PC-3 (cell line): ENCODE results near the gene TMEM9B.

Source experiments
- EZH2 ChIP-seq: fragments of 300-600 bp; sonication (generic); IDR thresholded peaks from one replicate; pipeline ENCODE4 v1.6.1; 2017; ENCODE audit warnings: antibody characterized with exemption, mild to moderate bottlenecking, low read length; ENCODE audit not compliant: unreplicated experiment
- EZH2phosphoT487 ChIP-seq: fragments of 300-600 bp; sonication (generic); IDR thresholded peaks from 2 replicates; pipeline ENCODE4 v1.6.1; 2018; ENCODE audit warnings: mild to moderate bottlenecking, antibody characterized with exemption, low read length, borderline replicate concordance
- TF ChIP-seq, protein P1 (sequence below): fragments of 300-600 bp; sonication (generic); conservative IDR thresholded peaks from 2 replicates; pipeline ENCODE4 v1.5.1; 2017; ENCODE audit warnings: antibody characterized with exemption, low read depth, mild to moderate bottlenecking, low read length

DNA sequence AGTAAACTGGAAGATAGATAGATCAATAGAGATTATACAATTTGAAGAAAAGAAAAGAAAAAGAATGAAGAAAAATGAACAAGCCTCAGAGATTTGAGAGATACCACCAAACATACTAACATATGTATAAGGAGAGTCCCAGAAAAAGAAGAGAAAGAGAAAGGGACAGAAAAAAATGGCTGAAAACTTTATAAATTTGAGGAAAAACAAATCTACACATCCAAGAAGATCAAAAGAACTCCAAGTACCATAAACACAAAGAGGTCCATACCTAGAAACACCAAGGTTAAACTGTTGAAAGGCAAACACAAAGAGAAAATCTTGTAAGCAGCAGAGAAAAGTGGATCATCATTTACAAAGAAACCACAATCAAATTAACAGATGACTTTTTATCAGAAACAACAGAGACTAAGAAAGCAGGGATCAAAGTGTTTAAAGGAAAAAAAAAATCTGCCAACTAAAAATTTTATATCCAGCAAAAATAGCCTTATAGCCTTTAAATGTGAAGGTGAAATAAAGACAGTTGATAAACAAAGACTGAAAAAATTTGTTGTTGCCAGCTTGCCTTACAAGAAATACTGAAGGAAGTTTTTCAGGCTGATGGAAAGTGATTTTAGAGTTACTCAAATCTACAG, 65.0 kb downstream of the TMEM9B start:
- TF ChIP-seq EZH2phosphoT487 (no peak), EZH2 (no peak)
- TF ChIP-seq, protein P1, sequence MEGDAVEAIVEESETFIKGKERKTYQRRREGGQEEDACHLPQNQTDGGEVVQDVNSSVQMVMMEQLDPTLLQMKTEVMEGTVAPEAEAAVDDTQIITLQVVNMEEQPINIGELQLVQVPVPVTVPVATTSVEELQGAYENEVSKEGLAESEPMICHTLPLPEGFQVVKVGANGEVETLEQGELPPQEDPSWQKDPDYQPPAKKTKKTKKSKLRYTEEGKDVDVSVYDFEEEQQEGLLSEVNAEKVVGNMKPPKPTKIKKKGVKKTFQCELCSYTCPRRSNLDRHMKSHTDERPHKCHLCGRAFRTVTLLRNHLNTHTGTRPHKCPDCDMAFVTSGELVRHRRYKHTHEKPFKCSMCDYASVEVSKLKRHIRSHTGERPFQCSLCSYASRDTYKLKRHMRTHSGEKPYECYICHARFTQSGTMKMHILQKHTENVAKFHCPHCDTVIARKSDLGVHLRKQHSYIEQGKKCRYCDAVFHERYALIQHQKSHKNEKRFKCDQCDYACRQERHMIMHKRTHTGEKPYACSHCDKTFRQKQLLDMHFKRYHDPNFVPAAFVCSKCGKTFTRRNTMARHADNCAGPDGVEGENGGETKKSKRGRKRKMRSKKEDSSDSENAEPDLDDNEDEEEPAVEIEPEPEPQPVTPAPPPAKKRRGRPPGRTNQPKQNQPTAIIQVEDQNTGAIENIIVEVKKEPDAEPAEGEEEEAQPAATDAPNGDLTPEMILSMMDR = no peak
